NT2/D1 (cell line): ENCODE data around the gene CFAP210.

Source experiments
- DNase-seq: peaks from one replicate; pipeline ENCODE4 v3.0.0-alpha.2; 2011; ENCODE audit warnings: low read depth, low spot score
- H3K27me3 ChIP-seq: 2 replicates; pipeline ENCODE4 v1.6.0; 2011; ENCODE audit warnings: mild to moderate bottlenecking; ENCODE audit not compliant: insufficient read length, insufficient read depth
- H3K36me3 ChIP-seq: 2 replicates; pipeline ENCODE4 v1.6.1; 2011; ENCODE audit warnings: mild to moderate bottlenecking, low read length, mixed read lengths; ENCODE audit not compliant: insufficient read depth, insufficient read length
- H3K4me1 ChIP-seq: 2 replicates; pipeline ENCODE4 v1.5.1; 2011; ENCODE audit not compliant: insufficient read depth, insufficient read length
- H3K4me3 ChIP-seq: 2 replicates; pipeline ENCODE4 v1.5.1; 2011; ENCODE audit warnings: low read depth; ENCODE audit not compliant: insufficient read length
- H3K9ac ChIP-seq: 2 replicates; pipeline ENCODE4 v1.6.0; 2011; ENCODE audit warnings: low read depth; ENCODE audit not compliant: insufficient read length
- H3K9me3 ChIP-seq: 2 replicates; pipeline ENCODE4 v1.5.1; 2011; ENCODE audit warnings: mild to moderate bottlenecking, low read length; ENCODE audit not compliant: insufficient read depth
- SUZ12 ChIP-seq: IDR thresholded peaks from 2 replicates; pipeline ENCODE4 v1.6.1; 2011; ENCODE audit not compliant: insufficient read length, insufficient read depth; ENCODE audit errors: extremely low read depth
- YY1 ChIP-seq: IDR thresholded peaks from 2 replicates; pipeline ENCODE4 v1.6.1; 2011; ENCODE audit not compliant: insufficient read length, insufficient read depth
- ZNF274 ChIP-seq: IDR thresholded peaks from 2 replicates; pipeline ENCODE4 v1.6.1; 2011; ENCODE audit warnings: mild to moderate bottlenecking, low read depth, low read length

The CFAP210 gene

DNA sequence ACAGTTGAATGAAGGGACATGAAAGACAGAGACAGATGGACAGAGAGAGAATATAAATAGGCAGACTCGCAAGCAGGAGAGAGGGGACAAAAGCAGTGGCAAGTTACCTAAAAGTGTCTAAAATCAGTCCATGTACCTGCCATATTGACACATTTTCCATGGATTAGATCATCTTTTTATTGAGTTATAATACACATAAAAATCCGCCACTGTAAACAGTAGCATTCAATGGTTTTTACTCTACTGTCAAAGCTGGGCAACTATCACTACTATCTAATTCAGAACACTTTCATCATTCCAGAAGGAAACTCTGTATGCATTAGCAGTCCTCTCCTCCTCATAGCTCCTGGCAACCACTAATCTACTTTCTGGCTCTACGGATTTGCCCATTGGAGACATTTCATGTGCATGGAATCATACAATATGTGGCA, 10.1 kb downstream of the CFAP210 start:
- DNase-seq: no peak
- TF ChIP-seq YY1 (no peak), SUZ12 (no peak), ZNF274 (no peak)
- H3K36me3 ChIP-seq: no peaks in the 10 kb centered on the region
- no peak overlapping the region for H3K9ac ChIP-seq
- no peak overlapping the region for H3K4me3 ChIP-seq
- H3K4me1 ChIP-seq: no peaks in the 10 kb centered on the region
- peaks cover 10% of the 10 kb centered on the region; the same call in 1 of the 2 replicates for H3K9me3 ChIP-seq
- H3K27me3 ChIP-seq: no peaks in the 10 kb centered on the region

DNA sequence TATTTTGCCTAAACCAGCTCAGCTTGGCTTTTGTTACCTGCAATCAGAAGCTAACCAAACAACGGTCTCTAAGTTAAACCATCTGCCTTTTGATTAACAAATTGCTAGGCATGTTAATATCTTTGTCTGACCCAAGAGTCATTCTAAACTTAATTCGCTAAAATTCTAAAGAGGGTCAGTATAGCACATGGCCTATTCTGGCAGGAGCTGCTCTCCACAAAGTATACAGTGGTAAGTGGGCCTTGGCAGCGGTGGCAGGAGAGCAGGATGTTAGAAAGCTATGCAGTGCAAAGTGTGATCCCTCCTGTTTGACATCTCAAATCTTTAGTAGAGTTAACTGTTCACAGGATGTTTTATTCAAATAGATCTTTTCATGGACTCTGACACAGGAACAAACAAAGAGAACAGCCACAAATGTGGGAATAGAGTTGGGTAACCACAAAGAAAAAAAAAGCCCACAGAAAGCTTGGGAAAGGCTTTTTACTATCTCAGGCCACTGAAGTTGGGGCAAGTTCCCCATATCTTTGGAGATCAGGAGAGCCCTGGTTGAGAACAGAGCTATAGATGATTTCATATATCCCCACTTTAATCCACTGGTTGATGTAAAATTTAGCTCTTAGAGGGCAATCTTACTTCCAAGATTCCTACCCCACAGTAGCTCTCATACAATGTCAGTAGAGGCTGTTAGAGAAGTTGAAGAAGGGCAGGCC, 10.6 kb downstream of the CFAP210 start:
- TF ChIP-seq SUZ12 (no peak), YY1 (no peak), ZNF274 (no peak)

DNA sequence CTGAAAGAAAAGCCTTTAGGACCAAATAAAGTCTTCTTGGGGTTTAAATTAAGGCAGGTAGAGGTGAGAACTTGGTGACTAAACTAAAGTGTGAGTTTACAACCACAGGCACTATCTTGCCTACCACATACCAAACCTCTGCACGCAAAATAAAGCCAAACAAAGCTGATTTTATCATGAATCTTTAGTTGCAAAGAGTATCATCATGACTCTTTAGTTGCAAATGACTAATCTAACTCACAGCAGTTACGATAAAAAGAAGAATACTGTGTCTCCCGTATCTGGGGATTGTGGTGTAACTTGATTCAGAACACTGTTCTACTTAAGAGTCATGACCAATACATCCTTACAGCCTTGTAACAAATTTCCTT, 11.2 kb downstream of the CFAP210 start:
- no peak overlapping the region for H3K9ac ChIP-seq
- H3K27me3 ChIP-seq: no peaks in the 10 kb centered on the region
- TF ChIP-seq SUZ12 (no peak), YY1 (no peak), ZNF274 (no peak)
- peaks cover 7% of the 10 kb centered on the region; the same call in 1 of the 2 replicates for H3K9me3 ChIP-seq
- no peaks in the 10 kb centered on the region for H3K36me3 ChIP-seq
- no peak for DNase-seq
- no peaks in the 10 kb centered on the region for H3K4me1 ChIP-seq
- no peak overlapping the region for H3K4me3 ChIP-seq

More for the DNA sequence above, 10.6 kb downstream of the CFAP210 start:
- peaks cover 10% of the 10 kb centered on the region; the same call in 1 of the 2 replicates for H3K9me3 ChIP-seq
- no peak overlapping the region for H3K9ac ChIP-seq
- H3K36me3 ChIP-seq: no peaks in the 10 kb centered on the region
- DNase-seq: no peak
- no peaks in the 10 kb centered on the region for H3K4me1 ChIP-seq
- H3K4me3 ChIP-seq: no peak overlapping the region
- H3K27me3 ChIP-seq: no peaks in the 10 kb centered on the region

DNA sequence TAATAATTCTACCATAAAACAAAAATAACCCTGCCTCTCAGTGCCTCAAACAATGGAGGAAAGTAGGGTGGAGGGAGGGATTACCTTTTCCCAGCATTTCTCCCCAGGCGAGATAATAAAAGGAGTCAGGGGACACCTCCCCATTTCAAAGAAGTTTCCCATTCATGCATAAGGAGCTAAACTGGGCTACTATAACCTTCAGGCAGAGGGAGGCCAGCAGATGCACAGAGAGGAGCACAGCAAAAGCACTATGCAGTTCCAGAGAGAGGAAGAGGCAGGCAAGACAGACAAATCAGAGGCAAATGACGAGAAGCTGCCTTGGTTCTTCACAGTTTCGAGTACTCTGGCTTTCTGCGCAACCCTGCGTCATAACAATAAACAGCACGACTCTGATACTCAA, 17.4 kb downstream of the CFAP210 start:
- H3K4me3 ChIP-seq: no peak overlapping the region
- H3K9ac ChIP-seq: no peak overlapping the region
- H3K9me3 ChIP-seq: no peaks in the 10 kb centered on the region
- H3K4me1 ChIP-seq: no peaks in the 10 kb centered on the region
- H3K27me3 ChIP-seq: no peaks in the 10 kb centered on the region
- TF ChIP-seq SUZ12 (no peak), YY1 (no peak)
- no peaks in the 10 kb centered on the region for H3K36me3 ChIP-seq
- DNase-seq: no peak

DNA sequence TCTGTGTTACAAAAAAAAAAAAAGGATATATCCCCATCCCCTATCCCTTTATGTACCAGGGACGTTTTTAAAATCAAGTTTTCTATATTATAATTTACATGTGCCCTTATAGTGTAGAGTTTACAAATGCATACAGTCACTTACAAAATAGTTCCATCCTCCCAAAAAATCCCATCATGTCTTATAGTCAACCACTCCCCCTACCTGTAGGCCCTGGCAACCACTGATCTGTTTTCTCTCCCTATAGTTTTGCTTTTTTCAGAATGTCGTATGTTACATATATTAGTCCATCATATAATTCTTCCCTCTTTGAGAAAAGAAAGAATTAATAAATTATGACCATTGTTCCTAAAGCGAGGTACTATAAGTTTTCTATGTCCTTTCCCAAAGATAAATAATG, 17.8 kb downstream of the CFAP210 start:
- TF ChIP-seq YY1: no peak
- TF ChIP-seq SUZ12: no peak
- TF ChIP-seq ZNF274: no peak
- H3K4me1 ChIP-seq: no peaks in the 10 kb centered on the region
- no peak overlapping the region for H3K4me3 ChIP-seq
- H3K9ac ChIP-seq: no peak overlapping the region
- no peaks in the 10 kb centered on the region for H3K27me3 ChIP-seq
- H3K36me3 ChIP-seq: no peaks in the 10 kb centered on the region
- H3K9me3 ChIP-seq: no peaks in the 10 kb centered on the region
- no peak for DNase-seq

DNA sequence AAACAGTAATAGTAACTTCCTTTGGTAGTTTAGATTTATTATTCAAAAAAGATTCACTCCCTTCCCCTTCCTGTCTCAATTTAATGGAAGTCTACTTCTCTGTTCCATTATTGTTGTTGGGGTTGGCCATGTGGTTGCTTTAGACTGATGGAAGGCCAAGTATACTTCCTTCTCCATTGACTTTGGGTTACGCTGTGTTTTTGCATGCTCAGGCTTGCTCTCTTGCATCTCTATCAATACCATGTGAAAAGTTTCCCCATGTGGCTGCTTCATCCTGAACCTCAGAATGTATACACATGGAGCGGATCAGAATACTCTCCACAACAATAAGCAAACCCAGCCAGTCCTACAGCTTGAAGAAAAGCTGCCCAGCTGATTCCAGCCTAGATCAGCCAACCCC, 20.3 kb downstream of the CFAP210 start:
- DNase-seq: no peak
- TF ChIP-seq ZNF274 (no peak), SUZ12 (no peak)

DNA sequence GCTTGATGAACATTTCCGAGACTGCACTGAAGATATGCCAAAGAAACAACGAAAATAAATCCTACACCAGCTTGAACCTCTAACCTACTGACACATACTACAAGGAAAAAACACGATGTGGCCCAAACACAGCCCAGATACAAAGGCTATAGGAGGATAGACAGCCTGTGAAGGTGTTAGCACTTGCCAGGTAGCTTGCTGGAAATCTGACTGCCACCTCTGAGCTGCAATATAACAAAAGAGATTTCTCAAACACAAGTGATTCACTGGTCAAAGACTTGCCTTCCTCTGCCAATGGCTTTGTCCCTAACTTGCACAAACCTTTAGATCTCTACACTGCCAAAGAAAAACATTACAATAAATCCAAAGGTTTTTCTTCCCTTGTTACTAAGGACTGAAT, 21.1 kb downstream of the CFAP210 start:
- H3K4me3 ChIP-seq: no peak overlapping the region
- TF ChIP-seq SUZ12 (no peak), YY1 (no peak), ZNF274 (no peak)
- no peaks in the 10 kb centered on the region for H3K36me3 ChIP-seq
- H3K9me3 ChIP-seq: no peaks in the 10 kb centered on the region
- no peak for DNase-seq
- H3K27me3 ChIP-seq: no peaks in the 10 kb centered on the region
- H3K9ac ChIP-seq: no peak overlapping the region
- no peaks in the 10 kb centered on the region for H3K4me1 ChIP-seq

More for the DNA sequence above, 20.3 kb downstream of the CFAP210 start:
- Histone ChIP-seq H3K27me3 (no peaks in the 10 kb centered on the region), H3K9me3 (no peaks in the 10 kb centered on the region), H3K4me1 (no peaks in the 10 kb centered on the region), H3K36me3 (no peaks in the 10 kb centered on the region), H3K9ac (no peak overlapping the region), H3K4me3 (no peak overlapping the region)
